Stimulated activated naive CD8-positive, alpha-beta T cell treated with anti-CD3 and anti-CD28 coated beads, Interleukin-15, amount 100 ng/mL, for 72 hours (primary cell): Measurements from ENCODE around the gene MICAL3.
A peak's percentile ranks its signal among the peaks of the same experiment; 100 is the strongest.

Source experiments
- ATAC-seq: fragments of 150-1000 bp; cut with Tn5 transposase; 2 replicates; pipeline ENCODE4 v1.10.0; 2021; ENCODE audit warnings: mild to moderate bottlenecking, moderate library complexity
- DNase-seq, 2 donors: peaks; one replicate each; pipeline ENCODE4 v3.0.0; 2021 to 2022
- H3K27ac Mint-ChIP-seq, 2 donors: one replicate each; pipeline ENCODE4 v1.8.0; 2022; ENCODE audit warnings: mild to moderate bottlenecking in 2 of 2, mixed read lengths in 2 of 2, moderate library complexity in 2 of 2
- H3K27me3 Mint-ChIP-seq: one replicate; pipeline ENCODE4 v1.8.0; 2022; ENCODE audit warnings: mixed read lengths
- H3K4me1 Mint-ChIP-seq: one replicate; pipeline ENCODE4 v1.8.0; 2022; ENCODE audit warnings: mild to moderate bottlenecking, mixed read lengths
- H3K4me3 Mint-ChIP-seq, 2 donors: one replicate each; pipeline ENCODE4 v1.8.0; 2022; ENCODE audit warnings: mild to moderate bottlenecking in 2 of 2, mixed read lengths in 2 of 2, moderate library complexity in 1 of 2
- H3K9me3 Mint-ChIP-seq, 2 donors: one replicate each; pipeline ENCODE4 v1.8.0; 2022; ENCODE audit warnings: mixed read lengths in 2 of 2

The MICAL3 gene

GRCh38 chr22:17794726-17795542, 229.4 kb downstream of the MICAL3 start:
- peaks cover 11% of the 10 kb centered on the region for H3K4me1 Mint-ChIP-seq
- H3K27me3 Mint-ChIP-seq: no peaks in the 10 kb centered on the region
- no peaks in the 10 kb centered on the region for H3K9me3 Mint-ChIP-seq
- no peak for DNase-seq
- ATAC-seq: no peak
- H3K4me3 Mint-ChIP-seq: no peak overlapping the region
- no peak overlapping the region for H3K27ac Mint-ChIP-seq

GRCh38 chr22:17792854-17793434, 231.4 kb downstream of the MICAL3 start:
- peaks cover 5% of the 10 kb centered on the region for H3K4me1 Mint-ChIP-seq
- peak overlapping the region in 1 of 2 donors; percentile 91 for H3K27ac Mint-ChIP-seq
- H3K9me3 Mint-ChIP-seq: no peaks in the 10 kb centered on the region
- ATAC-seq (no peak), DNase-seq (no peak)
- no peak overlapping the region for H3K4me3 Mint-ChIP-seq
- H3K27me3 Mint-ChIP-seq: no peaks in the 10 kb centered on the region

GRCh38 chr22:17792299-17792698, 232.1 kb downstream of the MICAL3 start:
- no peaks in the 10 kb centered on the region for H3K27me3 Mint-ChIP-seq
- DNase-seq: no peak
- no peak overlapping the region for H3K27ac Mint-ChIP-seq

GRCh38 chr22:17791196-17791595, 233.2 kb downstream of the MICAL3 start:
- Mint-ChIP-seq H3K4me1 (peaks cover 12% of the 10 kb centered on the region), H3K9me3 (no peaks in the 10 kb centered on the region)

More at GRCh38 chr22:17792299-17792698, 232.1 kb downstream of the MICAL3 start:
- Mint-ChIP-seq H3K9me3 (no peaks in the 10 kb centered on the region), H3K4me3 (no peak overlapping the region), H3K4me1 (peaks cover 4% of the 10 kb centered on the region)
- ATAC-seq: no peak

DNA sequence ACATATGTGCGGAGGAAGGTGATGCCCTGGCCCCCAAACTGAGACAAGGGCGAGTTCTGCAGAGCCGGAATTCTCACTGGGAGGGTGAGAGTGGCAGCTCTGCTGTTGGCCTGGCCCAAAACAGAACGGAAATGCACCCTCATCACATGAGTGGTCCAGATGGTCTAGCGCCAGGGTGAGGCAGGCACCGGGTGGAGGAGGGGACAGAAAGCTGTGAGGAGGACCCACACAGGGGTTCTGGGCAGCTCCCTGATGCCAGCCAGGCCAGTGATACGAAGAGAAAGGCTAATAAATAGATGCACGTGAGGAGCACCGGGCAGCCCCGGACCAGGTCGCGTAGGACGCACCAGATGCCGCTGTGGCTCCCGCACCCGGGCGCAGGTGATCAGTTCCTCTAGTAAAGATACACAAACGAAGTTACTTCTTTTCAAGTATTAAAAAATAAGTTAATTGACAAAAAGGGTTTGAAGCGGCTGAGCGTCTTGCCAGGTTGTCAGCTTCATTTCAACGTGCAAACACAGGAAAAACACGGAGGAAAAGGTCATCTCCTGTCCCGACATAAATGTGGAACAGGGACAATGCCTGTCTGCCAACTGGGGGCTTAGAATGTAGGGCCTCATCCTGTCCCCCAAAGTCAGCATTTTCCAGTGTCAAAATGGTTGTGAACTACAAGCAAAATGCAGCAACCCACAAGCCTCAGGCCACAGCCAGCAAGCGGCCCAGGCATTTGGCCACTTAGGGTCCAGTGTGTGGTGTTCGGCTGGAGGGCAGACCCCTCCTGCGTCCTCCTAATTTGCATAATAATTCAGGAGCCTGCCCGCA, 234.8 kb downstream of the MICAL3 start:
- no peaks in the 10 kb centered on the region for H3K27me3 Mint-ChIP-seq
- H3K4me1 Mint-ChIP-seq: peaks cover 8% of the 10 kb centered on the region
- no peak for ATAC-seq
- DNase-seq: no peak
- no peak overlapping the region for H3K27ac Mint-ChIP-seq
- no peaks in the 10 kb centered on the region for H3K9me3 Mint-ChIP-seq
- H3K4me3 Mint-ChIP-seq: no peak overlapping the region

More at GRCh38 chr22:17791196-17791595, 233.2 kb downstream of the MICAL3 start:
- H3K4me3 Mint-ChIP-seq: no peak overlapping the region
- ATAC-seq (no peak), DNase-seq (no peak)
- H3K27ac Mint-ChIP-seq: no peak overlapping the region
- no peaks in the 10 kb centered on the region for H3K27me3 Mint-ChIP-seq

- ATAC-seq (no peak), DNase-seq (no peak)
- Mint-ChIP-seq H3K27ac (no peak overlapping the region), H3K4me1 (peaks cover 11% of the 10 kb centered on the region), H3K9me3 (no peaks in the 10 kb centered on the region), H3K27me3 (no peaks in the 10 kb centered on the region), H3K4me3 (no peak overlapping the region)
Measured at GRCh38 chr22:17788528-17789378, 235.6 kb downstream of the MICAL3 start.

- peaks cover 19% of the 10 kb centered on the region for H3K4me1 Mint-ChIP-seq
- H3K27ac Mint-ChIP-seq: peak overlapping the region in 1 of 2 donors; percentile 59
- no peak overlapping the region for H3K4me3 Mint-ChIP-seq
- H3K27me3 Mint-ChIP-seq: no peaks in the 10 kb centered on the region
- no peaks in the 10 kb centered on the region for H3K9me3 Mint-ChIP-seq
- DNase-seq (no peak), ATAC-seq (no peak)
Measured at GRCh38 chr22:17787716-17788330, 236.5 kb downstream of the MICAL3 start.

- no peak overlapping the region for H3K27ac Mint-ChIP-seq
Measured at GRCh38 chr22:17787241-17787640, 237.1 kb downstream of the MICAL3 start.

GRCh38 chr22:17786435-17787161, 237.8 kb downstream of the MICAL3 start:
- Mint-ChIP-seq H3K27ac (no peak overlapping the region), H3K4me3 (no peak overlapping the region), H3K9me3 (no peaks in the 10 kb centered on the region), H3K27me3 (no peaks in the 10 kb centered on the region), H3K4me1 (peaks cover 31% of the 10 kb centered on the region)
- DNase-seq: no peak
- no peak for ATAC-seq

More at GRCh38 chr22:17787241-17787640, 237.1 kb downstream of the MICAL3 start:
- DNase-seq (no peak), ATAC-seq (no peak)
- H3K4me3 Mint-ChIP-seq: no peak overlapping the region
- H3K27me3 Mint-ChIP-seq: no peaks in the 10 kb centered on the region
- no peaks in the 10 kb centered on the region for H3K9me3 Mint-ChIP-seq
- H3K4me1 Mint-ChIP-seq: peaks cover 25% of the 10 kb centered on the region

GRCh38 chr22:17785185-17786184, 238.9 kb downstream of the MICAL3 start:
- H3K27ac Mint-ChIP-seq: peak overlapping the region in 1 of 2 donors; percentile 34
- ATAC-seq: no peak
- no peaks in the 10 kb centered on the region for H3K9me3 Mint-ChIP-seq
- no peak overlapping the region for H3K4me3 Mint-ChIP-seq
- peak; percentile 61 to 63 for DNase-seq
- no peaks in the 10 kb centered on the region for H3K27me3 Mint-ChIP-seq
- peaks cover 43% of the 10 kb centered on the region for H3K4me1 Mint-ChIP-seq

DNA sequence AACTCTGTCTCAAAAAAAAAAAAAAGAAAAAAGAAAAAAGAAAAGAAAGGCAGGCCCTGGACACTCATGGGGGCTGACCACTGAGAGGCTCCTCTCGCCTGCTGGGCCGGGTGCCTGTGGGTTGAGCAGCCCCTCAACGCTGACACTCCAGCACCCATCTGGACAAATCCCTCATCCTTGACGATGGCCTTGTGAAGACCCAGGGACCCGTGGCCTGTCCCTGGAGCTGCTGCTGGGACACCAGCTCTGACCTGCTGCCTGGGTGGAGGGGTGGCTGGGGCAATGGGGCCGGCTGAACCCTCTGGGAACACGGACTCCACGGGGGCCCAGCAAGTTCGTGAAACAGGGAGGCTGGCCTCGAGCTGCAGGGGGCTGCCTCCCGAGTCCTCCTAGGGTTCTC, 239.6 kb downstream of the MICAL3 start:
- H3K27me3 Mint-ChIP-seq: no peaks in the 10 kb centered on the region
- H3K27ac Mint-ChIP-seq: no peak overlapping the region
- H3K4me1 Mint-ChIP-seq: peaks cover 50% of the 10 kb centered on the region
- DNase-seq (no peak), ATAC-seq (no peak)
- H3K9me3 Mint-ChIP-seq: no peaks in the 10 kb centered on the region
- H3K4me3 Mint-ChIP-seq: no peak overlapping the region

- ATAC-seq: no peak
- Mint-ChIP-seq H3K27ac (no peak overlapping the region), H3K27me3 (no peaks in the 10 kb centered on the region), H3K4me3 (no peak overlapping the region), H3K4me1 (peaks cover 58% of the 10 kb centered on the region), H3K9me3 (no peaks in the 10 kb centered on the region)
- DNase-seq: no peak
Measured at GRCh38 chr22:17783773-17784480, 240.4 kb downstream of the MICAL3 start.

DNA sequence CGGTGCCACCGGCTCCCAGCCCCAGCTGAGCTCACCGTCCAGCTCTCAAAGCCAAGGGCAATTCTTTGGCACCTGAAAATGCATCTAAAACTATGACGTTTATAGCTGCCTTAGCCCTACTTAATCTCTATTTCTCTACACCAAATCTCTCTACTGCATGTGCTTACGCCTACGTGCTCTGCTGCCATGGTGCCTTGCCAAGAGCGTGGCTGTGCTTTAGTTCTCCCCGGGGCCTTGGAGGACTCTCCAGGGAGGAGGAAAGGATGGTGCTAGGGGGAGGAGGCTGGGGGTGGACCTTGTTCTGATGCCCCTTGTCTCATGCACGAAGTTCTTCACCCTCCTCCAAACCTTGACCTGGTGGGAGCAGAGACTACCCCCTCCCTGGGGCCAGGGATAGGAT, 241.0 kb downstream of the MICAL3 start:
- H3K27ac Mint-ChIP-seq: no peak overlapping the region
- H3K4me1 Mint-ChIP-seq: peaks cover 64% of the 10 kb centered on the region
- ATAC-seq (no peak), DNase-seq (no peak)
- no peaks in the 10 kb centered on the region for H3K9me3 Mint-ChIP-seq
- H3K4me3 Mint-ChIP-seq: no peak overlapping the region
- no peaks in the 10 kb centered on the region for H3K27me3 Mint-ChIP-seq
